Right atrium auricular region (tissue), 2 donors: Measurements from ENCODE around the gene PRAMEF14. TPM values are rescaled to one million over a fixed set of nuclear protein-coding genes. Genes with fewer than 3 reads are reported as not detected.
"Not testable (repeated sequence)": the region's sequence is repeated elsewhere in the genome, so short reads cannot be mapped to it uniquely, and the experiment has no call there.

Experiments used
- DNase-seq: peaks from one replicate; pipeline ENCODE4 v3.0.0-alpha.2; 2019; ENCODE audit warnings: low spot score
- H3K27ac ChIP-seq, 2 donors: fragments of 200-600 bp; sonication (generic); 1 replicate in 1 of 2; 2 replicates in 1 of 2; pipeline ENCODE4 v1.5.1; 2016 to 2019
- H3K27me3 ChIP-seq, 2 donors: fragments of 200-600 bp; sonication (generic); one replicate each; pipeline versions ENCODE4 v1.5.1 to v1.6.0; 2017 to 2019
- H3K36me3 ChIP-seq: fragments of 200-600 bp; sonication (generic); one replicate; pipeline ENCODE4 v1.5.1; 2016
- H3K4me1 ChIP-seq, 2 donors: fragments of 200-600 bp; sonication (generic); one replicate each; pipeline versions ENCODE4 v1.5.1 to v1.6.0; 2017 to 2019
- H3K4me3 ChIP-seq, 2 donors: fragments of 200-600 bp; sonication (generic); 1 replicate in 1 of 2; 2 replicates in 1 of 2; pipeline ENCODE4 v1.5.1; 2017 to 2019; ENCODE audit warnings: mild to moderate bottlenecking in 1 of 2, moderate library complexity in 1 of 2
- H3K9me3 ChIP-seq, 2 donors: fragments of 200-600 bp; sonication (generic); one replicate each; pipeline ENCODE4 v1.5.1; 2019
- total RNA-seq, 2 donors: library from RNA; depleted of rRNA; stranded (reverse); fragments of >200 nt; gene quantifications; one replicate each; pipeline ENCODE4 v1.1.0, GENCODE V29; 2016

The PRAMEF14 gene, protein sequence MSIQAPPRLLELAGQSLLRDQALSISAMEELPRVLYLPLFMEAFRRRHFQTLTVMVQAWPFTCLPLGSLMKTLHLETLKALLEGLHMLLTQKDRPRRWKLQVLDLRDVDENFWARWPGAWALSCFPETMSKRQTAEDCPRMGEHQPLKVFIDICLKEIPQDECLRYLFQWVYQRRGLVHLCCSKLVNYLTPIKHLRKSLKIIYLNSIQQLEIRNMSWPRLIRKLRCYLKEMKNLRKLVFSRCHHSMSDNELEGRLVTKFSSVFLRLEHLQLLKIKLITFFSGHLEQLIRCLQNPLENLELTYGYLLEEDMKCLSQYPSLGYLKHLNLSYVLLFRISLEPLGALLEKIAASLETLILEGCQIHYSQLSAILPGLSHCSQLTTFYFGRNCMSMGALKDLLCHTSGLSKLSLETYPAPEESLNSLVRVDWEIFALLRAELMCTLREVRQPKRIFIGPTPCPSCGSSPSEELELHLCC
- not detected for total RNA-seq

DNA sequence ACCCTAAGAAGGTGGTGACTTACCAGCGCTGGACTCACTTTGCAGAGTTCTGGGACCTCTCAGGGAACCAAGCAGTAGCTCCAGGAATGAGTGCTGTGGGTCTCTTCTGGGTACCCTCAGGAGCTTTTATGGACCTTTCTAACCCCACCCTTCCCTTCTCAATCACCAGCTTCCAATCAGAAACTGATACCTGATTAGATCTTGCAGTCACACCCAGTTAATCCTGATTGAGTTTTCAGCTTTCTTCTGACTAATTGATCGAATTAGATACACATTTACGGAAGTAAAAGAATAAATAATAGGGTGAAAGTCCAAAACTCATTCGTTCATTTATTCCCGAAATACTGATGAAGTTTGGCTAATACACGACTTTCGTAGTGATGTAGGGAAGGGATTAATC, at the start of gene PRAMEF14:
Gene PRAMEF14, minus strand, starts transcription at position 101 of the 400 bp plus-strand sequence. CDS start 1,820 bp downstream, outside the sequence.
- not testable (repeated sequence) for H3K9me3 ChIP-seq, H3K4me3 ChIP-seq, H3K4me1 ChIP-seq, H3K27ac ChIP-seq, H3K36me3 ChIP-seq, DNase-seq, H3K27me3 ChIP-seq

DNA sequence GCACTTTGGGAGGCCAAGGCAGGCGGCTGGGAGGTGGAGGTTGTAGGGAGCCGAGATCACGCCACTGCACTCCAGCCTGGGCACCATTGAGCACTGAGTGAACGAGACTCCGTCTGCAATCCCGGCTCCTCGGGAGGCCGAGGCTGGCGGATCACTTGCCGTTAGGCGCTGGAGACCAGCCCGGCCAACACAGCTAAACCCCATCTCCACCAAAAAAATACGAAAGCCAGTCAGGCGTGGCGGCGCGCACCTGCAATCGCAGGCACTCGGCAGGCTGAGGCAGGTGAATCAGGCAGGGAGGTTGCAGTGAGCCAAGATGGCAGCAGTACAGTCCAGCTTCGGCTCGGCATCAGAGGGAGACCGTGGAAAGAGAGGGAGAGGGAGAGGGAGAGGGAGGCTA, 48.4 kb upstream of the PRAMEF14 start:
- H3K4me3 ChIP-seq, H3K4me1 ChIP-seq, DNase-seq, H3K27ac ChIP-seq, H3K9me3 ChIP-seq, H3K36me3 ChIP-seq, H3K27me3 ChIP-seq: not testable (repeated sequence)

DNA sequence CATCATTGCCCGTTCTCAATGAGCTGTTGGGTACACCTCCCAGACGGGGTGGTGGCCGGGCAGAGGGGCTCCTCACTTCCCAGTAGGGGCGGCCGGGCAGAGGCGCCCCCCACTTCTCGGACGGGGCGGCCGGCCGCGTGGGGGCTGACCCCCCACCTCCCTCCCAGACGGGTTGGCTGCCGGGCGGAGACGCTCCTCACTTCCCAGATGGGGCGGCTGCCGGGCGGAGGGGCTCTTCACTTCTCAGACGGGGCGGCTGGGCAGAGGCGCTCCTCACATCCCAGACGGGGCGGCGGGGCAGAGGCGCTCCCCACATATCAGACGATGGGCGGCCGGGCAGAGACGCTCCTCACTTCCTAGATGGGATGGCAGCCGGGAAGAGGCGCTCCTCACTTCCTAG, 47.8 kb upstream of the PRAMEF14 start:
- not testable (repeated sequence) for H3K9me3 ChIP-seq, H3K27me3 ChIP-seq, DNase-seq, H3K4me3 ChIP-seq, H3K4me1 ChIP-seq, H3K27ac ChIP-seq, H3K36me3 ChIP-seq

- not testable (repeated sequence) for H3K27ac ChIP-seq, H3K4me3 ChIP-seq, H3K36me3 ChIP-seq, H3K27me3 ChIP-seq, H3K4me1 ChIP-seq, H3K9me3 ChIP-seq, DNase-seq
These were observed 46.1 kb upstream of the PRAMEF14 start for GRCh38 chr1:13393004-13393403.

DNA sequence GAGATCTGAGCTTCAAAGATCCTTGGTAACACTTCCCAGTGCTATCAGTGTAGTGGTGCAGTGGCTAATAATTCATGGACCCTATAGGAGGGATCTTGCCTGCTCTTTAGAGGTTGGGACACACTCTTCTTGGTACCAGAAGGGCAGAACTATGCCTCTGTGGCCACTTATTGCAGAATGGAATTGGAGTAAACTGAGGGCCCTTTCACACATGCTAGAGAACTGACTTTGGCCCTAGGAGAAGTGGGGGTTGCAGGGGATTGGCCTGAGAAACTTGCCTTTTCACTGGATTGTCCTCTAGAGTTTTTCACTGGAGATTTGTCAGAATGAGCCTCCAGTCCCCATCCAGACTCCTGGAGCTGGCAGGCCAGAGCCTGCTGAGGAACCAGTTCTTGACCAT, 42.4 kb upstream of the PRAMEF14 start, which contains the start of gene PRAMEF17:
Gene PRAMEF17, plus strand, starts transcription at position 301 of the 400 bp plus-strand sequence. Its CDS starts 26 bp downstream, at position 327.
- DNase-seq, H3K36me3 ChIP-seq, H3K27me3 ChIP-seq, H3K4me3 ChIP-seq, H3K4me1 ChIP-seq, H3K27ac ChIP-seq, H3K9me3 ChIP-seq: not testable (repeated sequence)

DNA sequence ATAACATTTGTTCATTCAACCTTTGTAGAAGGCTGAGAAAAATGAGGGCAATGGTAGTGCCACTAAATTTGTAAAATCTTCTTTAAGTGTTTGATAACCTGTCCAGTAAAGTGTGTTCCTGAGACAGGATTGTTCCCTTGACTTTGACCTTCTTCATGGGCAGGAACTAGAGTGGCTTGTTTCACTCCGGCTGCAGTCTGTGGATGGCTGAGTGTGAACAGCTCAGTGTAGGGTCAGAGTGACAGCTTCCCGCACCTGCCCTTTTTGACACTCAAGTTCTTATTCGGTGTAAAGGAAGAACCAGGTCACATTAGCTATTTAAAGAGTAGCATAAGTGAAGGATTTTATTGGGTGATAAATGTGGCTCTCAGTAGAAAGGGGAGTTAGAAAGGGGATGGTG, 33.4 kb upstream of the PRAMEF14 start:
- not testable (repeated sequence) for H3K4me1 ChIP-seq, H3K36me3 ChIP-seq, DNase-seq, H3K27me3 ChIP-seq, H3K4me3 ChIP-seq, H3K9me3 ChIP-seq, H3K27ac ChIP-seq

DNA sequence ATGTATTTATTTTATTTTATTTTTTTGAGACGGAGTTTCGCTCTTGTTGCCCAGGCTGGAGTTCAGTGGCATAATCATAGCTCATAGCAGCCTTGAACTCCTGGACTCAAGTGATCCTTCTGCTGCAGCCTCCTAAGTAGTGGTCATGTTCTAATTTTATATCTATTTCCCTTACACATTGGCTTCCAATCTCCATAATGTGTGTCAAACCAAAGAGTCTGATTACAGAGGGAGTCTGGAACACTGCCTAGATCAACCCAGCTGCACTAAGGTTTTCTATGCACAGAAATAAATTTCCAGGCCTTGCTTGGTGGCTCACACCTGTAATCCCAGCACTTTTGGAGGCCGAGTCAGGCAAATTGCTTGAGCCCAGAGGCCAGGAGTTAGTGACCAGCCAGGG, 32.0 kb upstream of the PRAMEF14 start:
- not testable (repeated sequence) for H3K4me3 ChIP-seq, H3K27me3 ChIP-seq, H3K36me3 ChIP-seq, H3K4me1 ChIP-seq, H3K27ac ChIP-seq, DNase-seq, H3K9me3 ChIP-seq

GRCh38 chr1:13368544-13368943, 21.6 kb upstream of the PRAMEF14 start:
- not testable (repeated sequence) for DNase-seq, H3K4me1 ChIP-seq, H3K4me3 ChIP-seq, H3K9me3 ChIP-seq, H3K36me3 ChIP-seq, H3K27ac ChIP-seq, H3K27me3 ChIP-seq

DNA sequence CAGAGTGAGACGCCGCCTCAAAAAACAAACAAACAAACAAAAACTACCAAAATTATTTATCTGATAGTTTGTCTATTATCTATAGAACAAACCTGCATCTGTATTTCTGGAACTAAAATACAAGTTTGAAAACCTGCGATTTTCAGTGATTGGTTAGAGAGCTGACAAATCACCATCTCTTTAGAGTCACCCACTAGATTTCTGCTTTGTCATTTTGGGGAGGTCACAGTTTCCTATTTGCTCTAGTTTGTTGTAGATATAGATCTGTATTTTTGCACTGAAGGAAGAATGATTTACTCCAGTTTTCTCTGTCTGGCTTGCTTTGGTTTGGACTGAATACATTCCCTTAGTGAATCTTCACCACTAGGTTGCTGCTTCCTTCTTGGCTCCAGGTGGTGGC, 19.6 kb upstream of the PRAMEF14 start:
- not testable (repeated sequence) for H3K4me1 ChIP-seq, H3K4me3 ChIP-seq, H3K9me3 ChIP-seq, DNase-seq, H3K36me3 ChIP-seq, H3K27me3 ChIP-seq, H3K27ac ChIP-seq

DNA sequence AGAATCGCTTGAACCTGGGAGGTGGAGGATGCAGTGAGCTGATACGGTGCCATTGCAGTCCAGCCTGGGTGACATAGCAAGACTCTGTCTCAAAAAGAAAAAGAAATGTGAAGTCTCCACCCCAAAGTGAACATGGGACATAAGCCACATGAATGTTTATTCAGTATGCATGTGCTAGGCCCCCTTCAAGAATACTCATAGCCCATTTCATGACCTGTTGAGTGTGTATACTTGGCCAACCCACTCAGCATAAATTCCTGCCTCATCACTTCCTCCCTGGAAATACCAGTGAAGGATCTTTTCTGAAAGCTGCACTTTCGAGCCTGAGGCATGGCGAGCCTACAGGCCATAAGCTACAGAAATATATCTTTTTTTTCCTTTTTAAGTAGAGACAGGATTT, 18.0 kb upstream of the PRAMEF14 start:
- H3K4me1 ChIP-seq, H3K27ac ChIP-seq, H3K27me3 ChIP-seq, H3K36me3 ChIP-seq, H3K9me3 ChIP-seq, H3K4me3 ChIP-seq, DNase-seq: not testable (repeated sequence)

GRCh38 chr1:13362364-13362763, 15.4 kb upstream of the PRAMEF14 start:
- not testable (repeated sequence) for H3K27ac ChIP-seq, H3K27me3 ChIP-seq, DNase-seq, H3K9me3 ChIP-seq, H3K4me1 ChIP-seq, H3K36me3 ChIP-seq, H3K4me3 ChIP-seq
